Stimulated activated effector memory CD8-positive, alpha-beta T cell treated with anti-CD3 and anti-CD28 coated beads, Interleukin-12 subunit alpha, Interleukin-12 subunit beta, amount 100 ng/mL, for 72 hours (primary cell): ENCODE data around the gene ZNF844.

Experiments used
- ATAC-seq: fragments of 150-1000 bp; cut with Tn5 transposase; 2 replicates; pipeline ENCODE4 v1.10.0; 2021
- DNase-seq, 2 donors: peaks; one replicate each; pipeline ENCODE4 v3.0.0; 2021 to 2022; ENCODE audit warnings: low spot score in 2 of 2
- H3K27ac Mint-ChIP-seq: one replicate; pipeline ENCODE4 v1.8.0; 2022; ENCODE audit warnings: mild to moderate bottlenecking, mixed read lengths
- H3K36me3 Mint-ChIP-seq: one replicate; pipeline ENCODE4 v1.8.0; 2022; ENCODE audit warnings: mild to moderate bottlenecking, mixed read lengths
- H3K4me1 Mint-ChIP-seq: one replicate; pipeline ENCODE4 v1.8.0; 2022; ENCODE audit warnings: mixed read lengths
- H3K4me3 Mint-ChIP-seq: one replicate; pipeline ENCODE4 v1.8.0; 2022; ENCODE audit warnings: mild to moderate bottlenecking, mixed read lengths
- H3K9me3 Mint-ChIP-seq: one replicate; pipeline ENCODE4 v1.8.0; 2022; ENCODE audit warnings: mixed read lengths

ZNF844 gene

GRCh38 chr19:12064590-12065538 is at the start of gene ZNF844:
Gene ZNF844 (plus strand): TSS chr19:12064731. CDS start chr19:12064874, 143 bp downstream.
- Mint-ChIP-seq H3K4me1 (no peaks in the 10 kb centered on the region), H3K9me3 (peaks cover 5% of the 10 kb centered on the region)
- ATAC-seq = peak; percentile 88

GRCh38 chr19:12015015-12015752 is 49.3 kb upstream of the ZNF844 start:
- Mint-ChIP-seq H3K4me3 (no peak overlapping the region), H3K36me3 (peaks cover 15% of the 10 kb centered on the region), H3K4me1 (no peaks in the 10 kb centered on the region), H3K9me3 (peaks cover 25% of the 10 kb centered on the region), H3K27ac (no peak overlapping the region)
- ATAC-seq = no peak
- DNase-seq = no peak

More at GRCh38 chr19:12064590-12065538, at the start of gene ZNF844:
- Mint-ChIP-seq H3K4me3 (peak within 1 kb of the TSS; percentile 69), H3K27ac (no peak within 1 kb of the TSS), H3K36me3 (peaks cover 6% of the 10 kb centered on the region)
- peak; percentile 30 to 82 for DNase-seq

GRCh38 chr19:12015753-12016116 is 48.8 kb upstream of the ZNF844 start:
- no peak overlapping the region for H3K4me3 Mint-ChIP-seq
- no peaks in the 10 kb centered on the region for H3K4me1 Mint-ChIP-seq
- H3K36me3 Mint-ChIP-seq = peaks cover 15% of the 10 kb centered on the region
- ATAC-seq = no peak
- peaks cover 28% of the 10 kb centered on the region for H3K9me3 Mint-ChIP-seq
- no peak overlapping the region for H3K27ac Mint-ChIP-seq
- no peak for DNase-seq

GRCh38 chr19:12034198-12034597 is 30.3 kb upstream of the ZNF844 start:
- Mint-ChIP-seq H3K27ac (no peak overlapping the region), H3K4me3 (no peak overlapping the region), H3K4me1 (no peaks in the 10 kb centered on the region), H3K36me3 (no peaks in the 10 kb centered on the region), H3K9me3 (no peaks in the 10 kb centered on the region)
- ATAC-seq = no peak
- no peak for DNase-seq

- DNase-seq (no peak), ATAC-seq (no peak)
- no peak overlapping the region for H3K27ac Mint-ChIP-seq
- no peaks in the 10 kb centered on the region for H3K9me3 Mint-ChIP-seq
- no peaks in the 10 kb centered on the region for H3K36me3 Mint-ChIP-seq
- H3K4me3 Mint-ChIP-seq = no peak overlapping the region
- H3K4me1 Mint-ChIP-seq = no peaks in the 10 kb centered on the region
Observed at GRCh38 chr19:12034620-12035019, 29.9 kb upstream of the ZNF844 start.

- Mint-ChIP-seq H3K27ac (no peak within 1 kb of the TSS), H3K36me3 (no peaks in the 10 kb centered on the region), H3K4me3 (peak within 1 kb of the TSS; percentile 45), H3K4me1 (no peaks in the 10 kb centered on the region), H3K9me3 (no peaks in the 10 kb centered on the region)
- DNase-seq (peak in 1 of 2 donors; percentile 70), ATAC-seq (peak; percentile 72)
Observed at GRCh38 chr19:12035220-12036172, 29.0 kb upstream of the ZNF844 start, which contains the start of gene ZNF433. Gene ZNF433 (minus strand): TSS chr19:12035679. CDS start chr19:12035539, 140 bp downstream.

GRCh38 chr19:12042893-12043292 is 21.6 kb upstream of the ZNF844 start:
- H3K4me1 Mint-ChIP-seq = no peaks in the 10 kb centered on the region
- no peak overlapping the region for H3K4me3 Mint-ChIP-seq
- H3K36me3 Mint-ChIP-seq = no peaks in the 10 kb centered on the region
- no peak overlapping the region for H3K27ac Mint-ChIP-seq
- no peak for ATAC-seq
- H3K9me3 Mint-ChIP-seq = peaks cover 16% of the 10 kb centered on the region
- no peak for DNase-seq

GRCh38 chr19:12043752-12044422 is 20.6 kb upstream of the ZNF844 start:
- DNase-seq (no peak), ATAC-seq (no peak)
- H3K27ac Mint-ChIP-seq = no peak overlapping the region
- no peak overlapping the region for H3K4me3 Mint-ChIP-seq
- H3K36me3 Mint-ChIP-seq = no peaks in the 10 kb centered on the region
- H3K9me3 Mint-ChIP-seq = peaks cover 16% of the 10 kb centered on the region
- no peaks in the 10 kb centered on the region for H3K4me1 Mint-ChIP-seq

- Mint-ChIP-seq H3K9me3 (peaks cover 16% of the 10 kb centered on the region), H3K36me3 (no peaks in the 10 kb centered on the region), H3K27ac (no peak overlapping the region), H3K4me1 (peaks cover 6% of the 10 kb centered on the region), H3K4me3 (no peak overlapping the region)
- DNase-seq = no peak
- ATAC-seq = no peak
Observed at GRCh38 chr19:12047868-12048267, 16.7 kb upstream of the ZNF844 start.

GRCh38 chr19:12052091-12052496 is 12.4 kb upstream of the ZNF844 start:
- Mint-ChIP-seq H3K4me3 (peak overlapping the region; percentile 69), H3K4me1 (peaks cover 11% of the 10 kb centered on the region), H3K9me3 (peaks cover 3% of the 10 kb centered on the region), H3K27ac (no peak overlapping the region), H3K36me3 (no peaks in the 10 kb centered on the region)
- ATAC-seq (no peak), DNase-seq (no peak)

- Mint-ChIP-seq H3K4me1 (peaks cover 11% of the 10 kb centered on the region), H3K4me3 (peak within 1 kb of the TSS; percentile 69), H3K27ac (no peak within 1 kb of the TSS), H3K36me3 (no peaks in the 10 kb centered on the region), H3K9me3 (peaks cover 3% of the 10 kb centered on the region)
- ATAC-seq (peak; percentile 84), DNase-seq (peak in 1 of 2 donors; percentile 71)
Observed at GRCh38 chr19:12052497-12053169, 11.9 kb upstream of the ZNF844 start, which contains the start of gene ZNF878. Gene ZNF878 (minus strand): TSS chr19:12052961. CDS start chr19:12052801, 160 bp downstream.

GRCh38 chr19:12055784-12056183 is 8.7 kb upstream of the ZNF844 start:
- H3K27ac Mint-ChIP-seq = no peak overlapping the region
- H3K4me1 Mint-ChIP-seq = peaks cover 11% of the 10 kb centered on the region
- H3K36me3 Mint-ChIP-seq = no peaks in the 10 kb centered on the region
- peaks cover 3% of the 10 kb centered on the region for H3K9me3 Mint-ChIP-seq
- H3K4me3 Mint-ChIP-seq = no peak overlapping the region
- no peak for ATAC-seq
- DNase-seq = no peak

GRCh38 chr19:12075538-12076139 is 11.1 kb downstream of the ZNF844 start:
- DNase-seq (no peak), ATAC-seq (no peak)
- H3K36me3 Mint-ChIP-seq = no peaks in the 10 kb centered on the region
- H3K27ac Mint-ChIP-seq = no peak overlapping the region
- H3K4me3 Mint-ChIP-seq = no peak overlapping the region
- peaks cover 26% of the 10 kb centered on the region for H3K9me3 Mint-ChIP-seq
- no peaks in the 10 kb centered on the region for H3K4me1 Mint-ChIP-seq
